GM18909 (cell line): Measurements from ENCODE around the gene DGLUCY.
"Not testable (repeated sequence)": the region's sequence is repeated elsewhere in the genome, so short reads cannot be mapped to it uniquely, and the experiment has no call there.

Experiments used
- ATAC-seq: cut with Tn5 transposase; IDR thresholded peaks from one replicate; pipeline ENCODE4 v1.9.1; 2021; ENCODE audit warnings: mild to moderate bottlenecking; ENCODE audit not compliant: unreplicated experiment, poor library complexity

DGLUCY gene

DNA sequence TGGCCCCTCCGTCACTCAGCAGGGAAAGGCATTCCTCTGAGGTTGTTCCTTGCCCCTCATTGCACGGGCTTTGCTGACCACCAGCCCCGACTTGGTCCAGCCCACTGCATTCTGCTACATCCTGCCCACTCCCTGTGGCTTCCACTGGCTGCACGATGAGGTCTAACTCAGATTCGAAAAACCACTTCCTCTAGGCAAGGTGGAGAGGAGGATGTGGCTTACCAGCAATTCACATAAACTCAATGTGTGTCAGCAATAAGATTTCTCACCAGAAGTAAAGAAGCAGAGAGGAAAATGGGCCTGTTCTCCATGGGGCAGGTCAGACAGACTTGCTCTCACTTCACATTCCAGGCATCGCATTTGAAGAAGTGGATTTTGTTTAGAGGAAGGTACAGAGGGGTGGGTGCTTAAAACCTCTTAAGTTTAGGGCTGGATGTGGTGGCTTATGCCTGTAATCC lies 115.9 kb downstream of the DGLUCY start:
- ATAC-seq: peak; percentile 66

- ATAC-seq: no peak
These were observed 116.6 kb downstream of the DGLUCY start for GRCh38 chr14:91230397-91231035.

DNA sequence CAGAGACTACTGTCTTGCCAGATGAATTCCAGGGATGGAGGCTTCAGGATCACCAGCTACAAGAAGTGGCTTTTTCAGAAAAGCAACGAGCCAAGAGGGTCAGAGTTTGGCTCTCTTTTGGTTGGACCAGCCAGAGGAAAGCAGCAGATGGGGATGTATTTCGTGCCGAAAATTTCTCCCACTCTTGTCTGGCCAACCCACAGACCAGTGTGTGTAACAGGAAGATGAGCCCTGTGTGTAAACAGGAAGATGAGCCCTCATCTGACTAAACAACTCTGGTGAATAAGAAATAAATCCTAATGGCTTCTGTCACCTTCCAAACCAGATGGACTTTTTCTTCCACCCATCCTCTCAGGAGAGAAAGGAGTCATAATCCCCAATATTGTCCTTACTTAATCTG lies 117.6 kb downstream of the DGLUCY start:
- ATAC-seq: no peak

DNA sequence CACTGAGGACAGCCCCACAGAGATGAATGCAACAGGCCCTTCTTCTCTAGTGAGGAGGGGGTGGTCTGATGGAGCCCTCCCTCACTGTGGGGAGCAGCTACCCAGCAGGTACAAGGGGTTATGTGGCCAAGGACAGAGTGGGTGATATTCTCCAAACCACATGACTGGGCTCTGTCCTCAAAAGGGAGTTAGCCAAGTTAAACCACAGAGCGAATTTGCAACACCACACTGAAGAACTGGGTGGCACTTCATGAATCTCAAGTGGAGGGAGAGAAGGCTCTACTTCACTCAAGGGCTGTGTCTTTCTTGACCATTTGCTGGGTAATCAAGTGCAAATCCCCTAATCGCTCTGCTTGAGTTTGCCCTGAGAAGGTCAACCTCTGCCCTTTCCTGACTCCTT lies 118.2 kb downstream of the DGLUCY start:
- ATAC-seq: no peak

- ATAC-seq: no peak
These were observed 118.7 kb downstream of the DGLUCY start for GRCh38 chr14:91232603-91233002.

DNA sequence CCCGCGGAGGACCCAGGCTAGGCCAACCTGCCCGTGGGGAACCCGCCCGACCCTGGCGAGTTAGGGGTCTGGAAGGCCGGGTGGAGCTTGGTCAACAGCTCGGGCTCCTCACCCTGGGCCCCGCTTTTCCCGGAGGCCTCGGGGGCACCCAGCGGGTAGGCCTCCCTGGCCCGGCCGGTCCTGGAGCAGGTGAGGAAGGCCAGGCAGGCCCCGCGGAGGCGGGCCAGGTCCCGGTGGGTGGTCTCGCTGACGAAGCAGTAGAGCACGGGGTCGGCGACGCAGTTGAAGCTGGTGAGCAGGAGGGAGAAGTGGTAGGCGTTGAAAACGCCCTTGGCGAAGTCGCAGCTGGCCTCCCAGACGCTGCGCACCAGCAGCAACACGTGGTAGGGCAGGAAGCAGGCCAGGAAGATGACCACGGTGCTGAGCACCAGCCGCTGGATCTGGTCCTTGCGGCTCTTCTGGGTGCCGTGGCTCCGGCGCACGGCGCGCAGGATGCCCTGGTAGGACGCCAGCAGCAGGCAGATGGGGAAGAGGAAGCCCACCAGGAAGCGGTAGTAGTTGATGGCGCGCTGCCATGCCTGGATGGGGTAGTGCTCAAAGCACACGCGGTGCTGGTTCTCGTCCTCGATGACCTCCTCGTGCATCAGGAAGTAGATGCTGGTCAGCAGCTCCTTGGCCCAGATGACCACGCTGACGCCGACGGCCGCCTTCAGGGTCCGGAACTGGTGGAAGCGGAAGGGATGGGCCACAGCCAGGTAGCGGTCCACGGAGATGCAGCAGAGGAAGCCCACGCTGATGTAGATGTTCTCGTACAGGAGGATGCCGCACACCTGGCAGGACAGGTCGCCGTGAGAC lies 120.3 kb downstream of the DGLUCY start:
- no peak for ATAC-seq

DNA sequence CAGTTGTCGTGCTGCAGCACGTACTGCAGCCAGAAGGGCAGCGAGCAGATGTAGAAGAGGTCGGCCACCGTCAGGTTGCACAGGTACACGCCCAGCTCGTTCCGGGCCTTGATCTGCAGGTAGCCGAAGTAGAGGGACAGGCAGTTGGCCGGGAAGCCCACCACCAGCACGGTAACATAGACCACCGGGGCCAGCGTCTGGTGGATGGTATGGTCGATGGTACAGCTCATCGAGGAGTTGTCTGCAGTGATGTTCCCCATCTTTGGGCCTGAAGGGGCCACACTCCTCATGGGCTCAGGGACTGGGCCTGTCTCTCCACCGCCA lies 120.9 kb downstream of the DGLUCY start:
- ATAC-seq: no peak

GRCh38 chr14:91235841-91236240 lies 122.0 kb downstream of the DGLUCY start:
- no peak for ATAC-seq

DNA sequence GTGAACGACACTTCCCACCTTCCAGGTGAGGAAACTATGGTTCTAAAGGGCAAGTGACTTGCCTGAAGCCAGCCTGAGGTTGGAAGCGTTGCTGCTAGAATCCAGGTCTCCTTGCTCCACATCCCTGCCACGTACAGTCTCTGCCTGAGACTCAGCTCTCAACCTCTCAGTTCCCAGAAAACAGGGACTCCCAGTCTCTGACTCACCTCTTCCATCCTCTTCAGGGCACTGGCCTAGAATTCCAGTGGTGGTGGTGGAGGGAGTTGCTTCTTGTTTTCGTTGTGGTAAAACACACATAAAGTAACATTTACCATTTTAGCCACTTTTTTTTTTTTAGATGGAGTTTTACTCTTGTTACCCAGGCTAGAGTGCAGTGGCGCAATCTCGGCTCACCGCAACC lies 123.3 kb downstream of the DGLUCY start:
- no peak for ATAC-seq

- no peak for ATAC-seq
These were observed 124.2 kb downstream of the DGLUCY start for GRCh38 chr14:91238085-91238484.

DNA sequence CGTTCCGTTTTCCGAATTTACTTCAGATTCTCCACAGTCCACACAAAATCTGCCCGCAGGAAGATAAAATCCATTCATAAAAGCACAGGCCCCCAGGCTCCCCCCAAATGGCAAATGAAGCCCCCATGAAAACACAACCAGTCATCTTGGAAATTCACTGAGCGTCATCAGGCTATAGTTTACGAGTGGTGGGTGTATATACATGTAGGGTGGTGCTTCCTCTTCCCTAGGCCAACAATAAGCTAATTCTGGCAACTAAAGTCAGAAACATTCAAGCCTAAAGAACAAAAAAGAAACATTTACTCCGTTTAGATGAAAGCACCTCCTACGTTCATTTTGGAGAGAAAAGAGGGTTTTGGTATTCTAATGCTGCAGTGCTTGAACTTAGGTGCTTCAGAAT lies 124.8 kb downstream of the DGLUCY start:
- no peak for ATAC-seq

- ATAC-seq: peak; percentile 76
These were observed 128.0 kb downstream of the DGLUCY start for GRCh38 chr14:91241863-91242262.

DNA sequence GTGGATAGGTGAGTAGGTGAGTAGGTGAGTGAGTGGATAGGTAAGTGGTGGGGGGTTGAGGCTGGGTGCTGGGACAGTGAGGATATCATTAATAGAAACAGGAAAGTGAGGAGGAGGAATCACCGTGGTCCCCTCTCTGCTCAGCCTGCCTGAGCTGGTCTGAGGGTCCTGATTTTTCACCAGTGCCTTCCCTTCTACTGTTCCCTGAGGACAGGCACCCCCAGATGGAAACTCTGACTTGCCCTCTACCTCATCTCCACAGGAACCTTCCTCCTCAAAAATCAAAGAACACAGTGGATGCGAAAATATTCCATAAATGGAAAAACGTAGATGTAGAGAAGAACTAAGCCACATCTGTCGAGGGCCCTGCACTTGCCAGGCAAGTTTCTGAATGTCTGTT lies 128.8 kb downstream of the DGLUCY start:
- ATAC-seq: no peak

- no peak for ATAC-seq
These were observed 129.2 kb downstream of the DGLUCY start for GRCh38 chr14:91243074-91243471.

- no peak for ATAC-seq
These were observed 130.6 kb downstream of the DGLUCY start, which contains the start of gene GPR68 for GRCh38 chr14:91244501-91244901. TSS of gene GPR68 (minus strand) at chr14:91244704. CDS start at chr14:91235050, 9,654 bp downstream.

GRCh38 chr14:91245029-91245428 lies 131.2 kb downstream of the DGLUCY start:
- ATAC-seq: no peak

- not testable (repeated sequence) for ATAC-seq
These were observed 131.7 kb downstream of the DGLUCY start for GRCh38 chr14:91245616-91246015.

DNA sequence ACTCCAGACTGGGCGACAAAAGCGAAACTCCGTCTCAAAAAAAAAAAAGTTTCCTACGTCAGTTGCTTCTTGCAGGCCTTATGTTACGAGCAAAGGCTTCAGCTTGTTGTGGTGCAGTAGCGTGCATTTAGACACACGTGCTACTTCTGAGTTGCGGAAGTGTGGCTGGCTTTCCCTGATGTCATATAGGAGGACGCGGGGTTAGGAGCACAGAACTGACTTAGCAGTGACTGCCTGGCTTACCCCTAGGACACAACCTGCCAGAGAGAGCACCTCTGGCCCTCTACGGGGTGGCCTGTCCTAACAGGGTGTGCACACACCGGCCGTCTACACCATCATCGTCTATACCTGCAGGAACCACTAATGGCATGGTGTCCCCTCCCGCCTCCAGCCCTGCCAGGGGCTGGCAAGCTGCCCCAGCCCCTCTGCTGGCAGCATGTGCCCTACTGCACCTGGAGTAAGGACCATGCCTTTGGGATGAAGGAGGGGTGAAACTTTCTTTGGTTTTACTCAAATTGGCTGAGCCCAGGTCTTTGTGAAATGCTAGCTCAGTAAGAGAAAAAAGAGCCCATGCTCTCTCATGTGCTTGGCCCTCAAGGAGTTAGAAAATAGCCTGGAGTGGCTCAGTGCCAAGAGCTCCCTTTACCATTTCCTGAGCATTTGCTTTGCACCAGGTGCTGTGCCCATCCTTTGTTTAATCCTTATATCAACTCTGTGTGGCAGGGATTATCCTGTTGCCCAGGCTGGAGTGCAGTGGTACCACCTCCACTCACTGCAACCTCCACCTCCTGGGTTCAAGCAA lies 132.4 kb downstream of the DGLUCY start:
- ATAC-seq: no peak

- peak; percentile 95 for ATAC-seq
These were observed 136.2 kb downstream of the DGLUCY start for GRCh38 chr14:91249841-91250616.

GRCh38 chr14:91250912-91251311 lies 137.0 kb downstream of the DGLUCY start:
- ATAC-seq: no peak
